AG10803 (cell line): ENCODE measurements around the gene TAF11L2.
"Not testable (repeated sequence)": the region's sequence is repeated elsewhere in the genome, so short reads cannot be mapped to it uniquely, and the experiment has no call there.

Experiments
- DNase-seq: peaks from one replicate; pipeline ENCODE4 v3.0.0; 2010; ENCODE audit warnings: low read depth
- H3K4me3 ChIP-seq: 2 replicates; pipeline ENCODE4 v1.5.1; 2011; ENCODE audit warnings: mild to moderate bottlenecking, low read length, control low read depth
- CTCF ChIP-seq: conservative IDR thresholded peaks from 2 replicates; pipeline ENCODE4 v1.5.1; 2011; ENCODE audit warnings: mild to moderate bottlenecking, low read length, control low read depth, inconsistent platforms

TAF11L2 gene

GRCh38 chr5:17477043-17477442, 21.0 kb upstream of the TAF11L2 start:
- no peak for TF ChIP-seq CTCF
- no peak overlapping the region for H3K4me3 ChIP-seq
- DNase-seq: no peak

GRCh38 chr5:17477573-17478265, 20.3 kb upstream of the TAF11L2 start:
- DNase-seq: no peak
- H3K4me3 ChIP-seq: no peak overlapping the region
- TF ChIP-seq CTCF: no peak

GRCh38 chr5:17481378-17481777, 16.7 kb upstream of the TAF11L2 start:
- no peak overlapping the region for H3K4me3 ChIP-seq
- TF ChIP-seq CTCF: no peak
- DNase-seq: no peak

- no peak overlapping the region for H3K4me3 ChIP-seq
- no peak for DNase-seq
- no peak for TF ChIP-seq CTCF
Measured at GRCh38 chr5:17482790-17483189, 15.2 kb upstream of the TAF11L2 start.

GRCh38 chr5:17486464-17487173, 11.4 kb upstream of the TAF11L2 start:
- DNase-seq, H3K4me3 ChIP-seq: not testable (repeated sequence)

GRCh38 chr5:17487174-17487512, 10.9 kb upstream of the TAF11L2 start:
- TF ChIP-seq CTCF: no peak
- DNase-seq: no peak
- H3K4me3 ChIP-seq: no peak overlapping the region

- not testable (repeated sequence) for H3K4me3 ChIP-seq, DNase-seq
Measured at GRCh38 chr5:17491257-17491656, 6.8 kb upstream of the TAF11L2 start.

- DNase-seq: no peak
- TF ChIP-seq CTCF: no peak
Measured at GRCh38 chr5:17492770-17493169, 5.3 kb upstream of the TAF11L2 start.

More at GRCh38 chr5:17492770-17493169, 5.3 kb upstream of the TAF11L2 start:
- H3K4me3 ChIP-seq: no peak overlapping the region
